H1 (cell line): ENCODE data around the gene PCDH9. TPM values are rescaled to one million over a fixed set of nuclear protein-coding genes. Genes with fewer than 3 reads are reported as not detected.

Experiments
- BCL11A ChIP-seq, 2 experiments: IDR thresholded peaks; one replicate each; pipeline ENCODE4 v1.6.1; 2011; ENCODE audit warnings: low read depth in 2 of 2, low read length in 2 of 2, mild to moderate bottlenecking in 2 of 2
- CHD1 ChIP-seq: IDR thresholded peaks from 2 replicates; pipeline ENCODE4 v1.6.1; 2012; ENCODE audit warnings: low read depth, low read length, improper control_type of control experiment
- HDAC2 ChIP-seq, 2 experiments: fragments of 300-600 bp in 1 of 2; sonication (generic) in 1 of 2; IDR thresholded peaks; 2 replicates each; pipeline ENCODE4 v1.6.1; 2011 to 2012; ENCODE audit warnings: low read depth in 2 of 2, low read length in 2 of 2, mild to moderate bottlenecking in 2 of 2, moderate library complexity in 2 of 2, borderline replicate concordance in 1 of 2, inconsistent platforms in 1 of 2
- KDM5A ChIP-seq: fragments of 200-600 bp; IDR thresholded peaks from 2 replicates; pipeline ENCODE4 v1.7.1; 2012; ENCODE audit warnings: mild to moderate bottlenecking, low read length, inconsistent platforms, mixed read lengths
- MAFK ChIP-seq: IDR thresholded peaks from 2 replicates; pipeline ENCODE4 v1.6.1; 2012; ENCODE audit warnings: low read depth, mild to moderate bottlenecking, improper control_type of control experiment, low read length
- MAX ChIP-seq: IDR thresholded peaks from 2 replicates; pipeline ENCODE4 v1.6.1; 2012; ENCODE audit warnings: inconsistent platforms
- NANOG ChIP-seq: IDR thresholded peaks from 2 replicates; pipeline ENCODE4 v1.6.1; 2011; ENCODE audit warnings: low read length, low read depth, mild to moderate bottlenecking, inconsistent platforms; ENCODE audit not compliant: insufficient read depth, poor library complexity, severe bottlenecking
- PHF8 ChIP-seq: fragments of 200-600 bp; sonication (generic); conservative IDR thresholded peaks from 2 replicates; pipeline ENCODE4 v1.7.1; 2012; ENCODE audit warnings: low read depth, mild to moderate bottlenecking, inconsistent platforms, low read length, moderate library complexity
- SP4 ChIP-seq: IDR thresholded peaks from 2 replicates; pipeline ENCODE4 v1.6.1; 2012; ENCODE audit warnings: low read length, inconsistent platforms
- SRF ChIP-seq: IDR thresholded peaks from 2 replicates; pipeline ENCODE4 v1.6.1; 2011; ENCODE audit warnings: mild to moderate bottlenecking, low read depth, low read length, moderate library complexity
- ZNF274 ChIP-seq: IDR thresholded peaks from 2 replicates; pipeline ENCODE4 v1.7.0; 2012; ENCODE audit warnings: low read length, borderline replicate concordance; ENCODE audit errors: extremely low read depth
- polyA plus RNA-seq, 7 experiments: library from polyadenylated mRNA; depleted of rRNA in 3 of 7; stranded (reverse) in 5 of 7; unstranded in 2 of 7; fragments of >200 nt in 5 of 7; fragments of 200-250 nt in 2 of 7; gene quantifications; 1 replicate in 5 of 7; 2 replicates in 1 of 7; 4 replicates in 1 of 7; pipeline versions ENCODE4 v1.2.1 to v1.2.3, GENCODE V29; 2011 to 2013; ENCODE audit warnings: missing spikeins in 2 of 7, mixed read lengths in 2 of 7
- total RNA-seq: library from RNA; stranded (reverse); fragmentation: NEBNext Ultra II Directional; extraction: Animal tissue kit (Norgen Biotek cat#: 25700); gene quantifications from 2 replicates; pipeline ENCODE4 v1.2.1, GENCODE V29; 2021
- TF ChIP-seq, protein P1 (sequence below): fragments of 300-600 bp; sonication (generic); IDR thresholded peaks from 2 replicates; pipeline ENCODE4 v1.7.1; 2012; ENCODE audit warnings: low read length, moderate library complexity, mild to moderate bottlenecking, inconsistent platforms; ENCODE audit not compliant: insufficient replicate concordance

Gene PCDH9
- total and polyA plus RNA-seq, 2 of the 8 experiments (the other 6 are each of a cell fraction or from before 2014, with no cell fraction given) = 0.12 to 0.60 TPM

GRCh38 chr13:66969291-66969690 lies 260.8 kb downstream of the PCDH9 start (continued):
- TF ChIP-seq, protein P1, sequence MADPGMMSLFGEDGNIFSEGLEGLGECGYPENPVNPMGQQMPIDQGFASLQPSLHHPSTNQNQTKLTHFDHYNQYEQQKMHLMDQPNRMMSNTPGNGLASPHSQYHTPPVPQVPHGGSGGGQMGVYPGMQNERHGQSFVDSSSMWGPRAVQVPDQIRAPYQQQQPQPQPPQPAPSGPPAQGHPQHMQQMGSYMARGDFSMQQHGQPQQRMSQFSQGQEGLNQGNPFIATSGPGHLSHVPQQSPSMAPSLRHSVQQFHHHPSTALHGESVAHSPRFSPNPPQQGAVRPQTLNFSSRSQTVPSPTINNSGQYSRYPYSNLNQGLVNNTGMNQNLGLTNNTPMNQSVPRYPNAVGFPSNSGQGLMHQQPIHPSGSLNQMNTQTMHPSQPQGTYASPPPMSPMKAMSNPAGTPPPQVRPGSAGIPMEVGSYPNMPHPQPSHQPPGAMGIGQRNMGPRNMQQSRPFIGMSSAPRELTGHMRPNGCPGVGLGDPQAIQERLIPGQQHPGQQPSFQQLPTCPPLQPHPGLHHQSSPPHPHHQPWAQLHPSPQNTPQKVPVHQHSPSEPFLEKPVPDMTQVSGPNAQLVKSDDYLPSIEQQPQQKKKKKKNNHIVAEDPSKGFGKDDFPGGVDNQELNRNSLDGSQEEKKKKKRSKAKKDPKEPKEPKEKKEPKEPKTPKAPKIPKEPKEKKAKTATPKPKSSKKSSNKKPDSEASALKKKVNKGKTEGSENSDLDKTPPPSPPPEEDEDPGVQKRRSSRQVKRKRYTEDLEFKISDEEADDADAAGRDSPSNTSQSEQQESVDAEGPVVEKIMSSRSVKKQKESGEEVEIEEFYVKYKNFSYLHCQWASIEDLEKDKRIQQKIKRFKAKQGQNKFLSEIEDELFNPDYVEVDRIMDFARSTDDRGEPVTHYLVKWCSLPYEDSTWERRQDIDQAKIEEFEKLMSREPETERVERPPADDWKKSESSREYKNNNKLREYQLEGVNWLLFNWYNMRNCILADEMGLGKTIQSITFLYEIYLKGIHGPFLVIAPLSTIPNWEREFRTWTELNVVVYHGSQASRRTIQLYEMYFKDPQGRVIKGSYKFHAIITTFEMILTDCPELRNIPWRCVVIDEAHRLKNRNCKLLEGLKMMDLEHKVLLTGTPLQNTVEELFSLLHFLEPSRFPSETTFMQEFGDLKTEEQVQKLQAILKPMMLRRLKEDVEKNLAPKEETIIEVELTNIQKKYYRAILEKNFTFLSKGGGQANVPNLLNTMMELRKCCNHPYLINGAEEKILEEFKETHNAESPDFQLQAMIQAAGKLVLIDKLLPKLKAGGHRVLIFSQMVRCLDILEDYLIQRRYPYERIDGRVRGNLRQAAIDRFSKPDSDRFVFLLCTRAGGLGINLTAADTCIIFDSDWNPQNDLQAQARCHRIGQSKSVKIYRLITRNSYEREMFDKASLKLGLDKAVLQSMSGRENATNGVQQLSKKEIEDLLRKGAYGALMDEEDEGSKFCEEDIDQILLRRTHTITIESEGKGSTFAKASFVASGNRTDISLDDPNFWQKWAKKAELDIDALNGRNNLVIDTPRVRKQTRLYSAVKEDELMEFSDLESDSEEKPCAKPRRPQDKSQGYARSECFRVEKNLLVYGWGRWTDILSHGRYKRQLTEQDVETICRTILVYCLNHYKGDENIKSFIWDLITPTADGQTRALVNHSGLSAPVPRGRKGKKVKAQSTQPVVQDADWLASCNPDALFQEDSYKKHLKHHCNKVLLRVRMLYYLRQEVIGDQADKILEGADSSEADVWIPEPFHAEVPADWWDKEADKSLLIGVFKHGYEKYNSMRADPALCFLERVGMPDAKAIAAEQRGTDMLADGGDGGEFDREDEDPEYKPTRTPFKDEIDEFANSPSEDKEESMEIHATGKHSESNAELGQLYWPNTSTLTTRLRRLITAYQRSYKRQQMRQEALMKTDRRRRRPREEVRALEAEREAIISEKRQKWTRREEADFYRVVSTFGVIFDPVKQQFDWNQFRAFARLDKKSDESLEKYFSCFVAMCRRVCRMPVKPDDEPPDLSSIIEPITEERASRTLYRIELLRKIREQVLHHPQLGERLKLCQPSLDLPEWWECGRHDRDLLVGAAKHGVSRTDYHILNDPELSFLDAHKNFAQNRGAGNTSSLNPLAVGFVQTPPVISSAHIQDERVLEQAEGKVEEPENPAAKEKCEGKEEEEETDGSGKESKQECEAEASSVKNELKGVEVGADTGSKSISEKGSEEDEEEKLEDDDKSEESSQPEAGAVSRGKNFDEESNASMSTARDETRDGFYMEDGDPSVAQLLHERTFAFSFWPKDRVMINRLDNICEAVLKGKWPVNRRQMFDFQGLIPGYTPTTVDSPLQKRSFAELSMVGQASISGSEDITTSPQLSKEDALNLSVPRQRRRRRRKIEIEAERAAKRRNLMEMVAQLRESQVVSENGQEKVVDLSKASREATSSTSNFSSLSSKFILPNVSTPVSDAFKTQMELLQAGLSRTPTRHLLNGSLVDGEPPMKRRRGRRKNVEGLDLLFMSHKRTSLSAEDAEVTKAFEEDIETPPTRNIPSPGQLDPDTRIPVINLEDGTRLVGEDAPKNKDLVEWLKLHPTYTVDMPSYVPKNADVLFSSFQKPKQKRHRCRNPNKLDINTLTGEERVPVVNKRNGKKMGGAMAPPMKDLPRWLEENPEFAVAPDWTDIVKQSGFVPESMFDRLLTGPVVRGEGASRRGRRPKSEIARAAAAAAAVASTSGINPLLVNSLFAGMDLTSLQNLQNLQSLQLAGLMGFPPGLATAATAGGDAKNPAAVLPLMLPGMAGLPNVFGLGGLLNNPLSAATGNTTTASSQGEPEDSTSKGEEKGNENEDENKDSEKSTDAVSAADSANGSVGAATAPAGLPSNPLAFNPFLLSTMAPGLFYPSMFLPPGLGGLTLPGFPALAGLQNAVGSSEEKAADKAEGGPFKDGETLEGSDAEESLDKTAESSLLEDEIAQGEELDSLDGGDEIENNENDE = no peak
- TF ChIP-seq MAFK (no peak), CHD1 (no peak), NANOG (no peak), BCL11A (IDR thresholded peaks at IDR 0.05; ENCODE audit: low read depth in 2 of 2, low read length in 2 of 2) (no peak), MAX (no peak), SP4 (no peak), PHF8 (no peak), KDM5A (no peak), HDAC2 (IDR thresholded peaks at IDR 0.05; ENCODE audit: borderline replicate concordance in 1 of 2, low read depth in 2 of 2, low read length in 2 of 2) (no peak), ZNF274 (no peak), SRF (no peak)
